Measurements from ENCODE around the gene BRD4. TPM values are rescaled to one million over a fixed set of nuclear protein-coding genes. Genes with fewer than 3 reads are reported as not detected.

Gene BRD4
- total and polyA plus RNA-seq, 10 of the 15 experiments (the other 5 are each of a cell fraction or from before 2014, with no cell fraction given): 5.3 to 84.4 (median 11.8) TPM

GRCh38 chr19:15187026-15188007 lies 145.0 kb downstream of the BRD4 start:
- Histone ChIP-seq H3K9me3 (replicated peaks; ENCODE audit: control insufficient read depth, insufficient read depth, low read length) (no peaks in the 10 kb centered on the region), H3K4me1 (ENCODE audit: control insufficient read depth, insufficient read depth, low read length) (peaks cover 3% of the 10 kb centered on the region; the same call in 1 of the 2 replicates), H3K9ac (ENCODE audit: control insufficient read depth, insufficient read depth, low read length) (no peak overlapping the region), H3K27me3 (replicated peaks in 1 of 2; ENCODE audit: control insufficient read depth in 2 of 2, insufficient read depth in 2 of 2, low read length in 1 of 2) (no peaks in the 10 kb centered on the region), H3K79me2 (ENCODE audit: control insufficient read depth, insufficient read depth, low read length) (no peaks in the 10 kb centered on the region), H3K4me2 (ENCODE audit: control insufficient read depth, insufficient read depth) (no peak overlapping the region), H3K4me3 (no peak overlapping the region), H3K36me3 (ENCODE audit: control insufficient read depth in 2 of 2, insufficient read depth in 2 of 2, low read length in 1 of 2) (no peaks in the 10 kb centered on the region), H3K27ac (ENCODE audit: control insufficient read depth, insufficient read depth) (no peak overlapping the region), H4K20me1 (ENCODE audit: control insufficient read depth, insufficient read depth) (no peaks in the 10 kb centered on the region), H2AFZ (ENCODE audit: control insufficient read depth, low read depth, low read length) (no peak overlapping the region)
- ATAC-seq (no peak), FAIRE-seq (no peak), DNase-seq (ENCODE audit: low read depth, low spot score) (no peak)
- no peak for TF ChIP-seq BCL3 (IDR thresholded peaks at IDR 0.05; ENCODE audit: borderline replicate concordance, insufficient read depth, low read depth, low read length, poor library complexity, severe bottlenecking)
- no peak for TF ChIP-seq ZNF622 (IDR thresholded peaks at IDR 0.05)
- TF ChIP-seq FOXM1 (IDR thresholded peaks at IDR 0.05; ENCODE audit: low read depth, low read length): no peak
- no peak for TF ChIP-seq ZNF687 (IDR thresholded peaks at IDR 0.05)
- TF ChIP-seq SIN3A (IDR thresholded peaks at IDR 0.05; ENCODE audit: low read depth, low read length): no peak
- TF ChIP-seq ZBTB40 (IDR thresholded peaks at IDR 0.05; ENCODE audit: borderline replicate concordance): no peak
- ChIA-PET CTCF (interaction anchor here (2.4 kb wide), 1 partner anchor 368 kb away, joined by 5 read pairs; no protein-coding TSS in a partner anchor), POLR2A (no interaction called here), RAD21 (ENCODE audit: unreplicated experiment) (no interaction called here), SMC1A (ENCODE audit: uncharacterized antibody, unreplicated experiment) (no interaction called here)
- WGBS (ENCODE audit: insufficient coverage, insufficient replicate concordance, low lambda C conversion rate, missing lambda C conversion rate): 79% methylated on average over 33 of the region's 38 CpGs
- intact Hi-C loops (cut with micrococcal nuclease; ENCODE audit: unreplicated experiment): no loop called here
- in situ Hi-C loops (cut with MboI): no loop called here
- BruUV-seq (replicated peaks): no TSS peak
